ENCODE data around the gene CCDC183. TPM values are rescaled to one million over a fixed set of nuclear protein-coding genes. Genes with fewer than 3 reads are reported as not detected.
"Not testable (repeated sequence)": the region's sequence is repeated elsewhere in the genome, so short reads cannot be mapped to it uniquely, and the experiment has no call there.

CCDC183 gene
- total and polyA plus RNA-seq, 7 donors, result 0.71 to 3.5 (median 2.2) TPM; not detected in 1

GRCh38 chr9:136802321-136802720, 6.2 kb downstream of the CCDC183 start:
- Histone ChIP-seq H3K4me3 (no peak overlapping the region), H3K27ac (no peak overlapping the region), H3K9me3 (no peaks in the 10 kb centered on the region), H3K36me3 (no peaks in the 10 kb centered on the region), H3K27me3 (peaks cover 40 to 53% (median 52%) of the 10 kb centered on the region in 3 donors), H3K4me1 (peaks cover 0 to 36% (median 32%) of the 10 kb centered on the region in 4 donors)
- no peak for DNase-seq
- WGBS, 2 donors, result 82 to 83% methylated on average over 6 of the region's 6 CpGs
- intact Hi-C loops (cut with DNase I), result no loop called here
- TF ChIP-seq EP300 (IDR thresholded peaks at IDR 0.05), result no peak
- no peak for TF ChIP-seq POLR2AphosphoS5 (IDR thresholded peaks at IDR 0.05)
- TF ChIP-seq, protein P1, sequence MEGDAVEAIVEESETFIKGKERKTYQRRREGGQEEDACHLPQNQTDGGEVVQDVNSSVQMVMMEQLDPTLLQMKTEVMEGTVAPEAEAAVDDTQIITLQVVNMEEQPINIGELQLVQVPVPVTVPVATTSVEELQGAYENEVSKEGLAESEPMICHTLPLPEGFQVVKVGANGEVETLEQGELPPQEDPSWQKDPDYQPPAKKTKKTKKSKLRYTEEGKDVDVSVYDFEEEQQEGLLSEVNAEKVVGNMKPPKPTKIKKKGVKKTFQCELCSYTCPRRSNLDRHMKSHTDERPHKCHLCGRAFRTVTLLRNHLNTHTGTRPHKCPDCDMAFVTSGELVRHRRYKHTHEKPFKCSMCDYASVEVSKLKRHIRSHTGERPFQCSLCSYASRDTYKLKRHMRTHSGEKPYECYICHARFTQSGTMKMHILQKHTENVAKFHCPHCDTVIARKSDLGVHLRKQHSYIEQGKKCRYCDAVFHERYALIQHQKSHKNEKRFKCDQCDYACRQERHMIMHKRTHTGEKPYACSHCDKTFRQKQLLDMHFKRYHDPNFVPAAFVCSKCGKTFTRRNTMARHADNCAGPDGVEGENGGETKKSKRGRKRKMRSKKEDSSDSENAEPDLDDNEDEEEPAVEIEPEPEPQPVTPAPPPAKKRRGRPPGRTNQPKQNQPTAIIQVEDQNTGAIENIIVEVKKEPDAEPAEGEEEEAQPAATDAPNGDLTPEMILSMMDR (IDR thresholded peaks at IDR 0.05), result no peak
- TF ChIP-seq POLR2A (IDR thresholded peaks at IDR 0.05), result no peak

DNA sequence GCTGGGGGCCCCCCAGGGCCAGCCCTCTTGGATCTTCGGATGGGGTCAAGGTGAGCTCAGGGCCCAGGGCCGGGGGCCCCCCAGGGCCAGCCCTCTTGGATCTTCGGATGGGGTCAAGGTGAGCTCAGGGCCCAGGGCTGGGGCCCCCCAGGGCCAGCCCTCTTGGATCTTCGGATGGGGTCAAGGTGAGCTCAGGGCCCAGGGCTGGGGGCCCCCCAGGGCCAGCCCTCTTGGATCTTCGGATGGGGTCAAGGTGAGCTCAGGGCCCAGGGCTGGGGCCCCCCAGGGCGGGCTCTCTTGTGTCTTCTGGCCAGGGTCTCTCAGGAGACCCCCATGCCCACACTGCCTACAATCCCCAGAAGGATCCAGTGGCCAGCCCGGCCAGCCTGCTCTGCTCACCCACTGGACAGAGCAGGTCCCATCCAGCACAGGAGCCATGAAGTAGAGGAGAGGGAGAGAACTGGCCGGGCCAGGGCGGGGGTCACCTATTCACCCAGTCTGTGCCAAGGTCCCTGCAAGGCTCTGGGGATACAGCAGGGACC, 6.9 kb downstream of the CCDC183 start:
- DNase-seq; intact Hi-C loops (cut with DNase I); H3K9me3 ChIP-seq; H3K4me3 ChIP-seq; H3K27ac ChIP-seq; H3K36me3 ChIP-seq: not testable (repeated sequence)
- WGBS, 2 donors, result 95 to 97% methylated on average over 8 of the region's 9 CpGs
- H3K27me3 ChIP-seq, result peaks cover 35 to 45% (median 45%) of the 10 kb centered on the region in 3 donors
- H3K4me1 ChIP-seq, result peaks cover 0 to 37% (median 32%) of the 10 kb centered on the region in 4 donors

- intact Hi-C loops (cut with DNase I), result no loop called here
- no peak for TF ChIP-seq EP300 (IDR thresholded peaks at IDR 0.05)
- TF ChIP-seq, protein P1 (IDR thresholded peaks at IDR 0.05), result no peak
- no peak for TF ChIP-seq POLR2AphosphoS5 (IDR thresholded peaks at IDR 0.05)
- TF ChIP-seq POLR2A (IDR thresholded peaks at IDR 0.05), result no peak
- Histone ChIP-seq H3K27ac (no peak overlapping the region), H3K4me1 (peaks cover 0 to 43% (median 36%) of the 10 kb centered on the region in 4 donors), H3K4me3 (no peak overlapping the region), H3K9me3 (no peaks in the 10 kb centered on the region), H3K36me3 (no peaks in the 10 kb centered on the region), H3K27me3 (peaks cover 28 to 38% (median 38%) of the 10 kb centered on the region in 3 donors)
- no peak for DNase-seq
- WGBS, 2 donors, result 90 to 92% methylated on average over 22 of the region's 22 CpGs
Measured at GRCh38 chr9:136803551-136804508, 7.7 kb downstream of the CCDC183 start.

DNA sequence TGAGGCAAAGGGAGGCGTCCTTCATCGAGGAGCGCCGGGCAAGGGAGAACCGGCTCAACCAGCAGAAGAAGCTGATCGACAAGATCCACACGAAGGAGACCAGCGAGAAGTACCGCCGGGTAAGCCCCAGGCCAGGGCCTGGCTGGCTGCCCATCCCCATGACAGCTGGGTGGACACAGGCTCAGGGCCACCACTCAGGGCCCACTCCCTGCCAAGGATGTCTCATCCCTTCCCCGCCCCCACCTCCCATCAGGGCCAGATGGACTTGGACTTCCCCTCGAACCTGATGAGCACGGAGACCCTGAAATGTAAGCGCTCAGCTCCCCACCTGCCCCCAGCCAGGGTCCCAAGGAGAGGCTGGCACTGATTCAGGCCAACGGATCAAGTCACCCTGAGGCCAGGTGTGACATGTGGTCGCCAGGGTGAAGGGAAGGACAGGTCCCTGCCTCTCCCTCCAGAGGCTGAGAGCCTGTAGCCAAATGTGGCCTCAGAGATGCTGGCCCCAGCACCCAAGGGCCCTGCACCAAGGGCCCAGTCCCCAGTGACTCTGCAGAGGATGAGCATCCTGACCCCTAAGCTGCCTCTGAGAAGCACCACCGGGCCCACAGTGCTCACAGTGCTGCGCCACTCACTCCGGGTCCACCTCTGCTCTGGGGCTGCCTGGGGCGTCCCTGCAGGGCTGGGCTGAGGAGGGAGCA, 8.5 kb downstream of the CCDC183 start:
- Histone ChIP-seq H3K27ac (no peak overlapping the region), H3K36me3 (peaks cover 0 to 1% (median 0%) of the 10 kb centered on the region in 4 donors), H3K4me1 (peaks cover 0 to 47% (median 41%) of the 10 kb centered on the region in 4 donors), H3K9me3 (no peaks in the 10 kb centered on the region), H3K4me3 (no peak overlapping the region), H3K27me3 (peaks cover 20 to 29% (median 29%) of the 10 kb centered on the region in 3 donors)
- no peak for DNase-seq
- TF ChIP-seq POLR2AphosphoS5 (IDR thresholded peaks at IDR 0.05) (no peak), POLR2A (IDR thresholded peaks at IDR 0.05) (no peak), EP300 (IDR thresholded peaks at IDR 0.05) (no peak)
- TF ChIP-seq, protein P1 (IDR thresholded peaks at IDR 0.05), result no peak
- 94 to 95% methylated on average over 20 of the region's 20 CpGs for WGBS, 2 donors
- intact Hi-C loops (cut with DNase I), result no loop called here

Measured in sigmoid colon (tissue), 7 donors.